ENCODE measurements around the gene XYLT1.

The XYLT1 gene

GRCh38 chr16:17130733-17131132 lies 340.0 kb downstream of the XYLT1 start:
- Histone ChIP-seq H3K79me1 (ENCODE audit: low read length) (no peaks in the 10 kb centered on the region), H2BK15ac (replicated peaks; ENCODE audit: low read depth) (no peak overlapping the region), H3K56ac (ENCODE audit: low read length) (no peak overlapping the region), H3K9ac (ENCODE audit: low read length) (no peak overlapping the region), H3K18ac (ENCODE audit: low read length) (no peak overlapping the region), H3K4me1 (ENCODE audit: control insufficient read depth, low read depth, low read length) (no peaks in the 10 kb centered on the region), H3K27ac (ENCODE audit: low read depth, low read length) (no peak overlapping the region), H3K4ac (ENCODE audit: low read depth, low read length) (no peak overlapping the region), H2AK5ac (ENCODE audit: low read length) (no peak overlapping the region), H3K23ac (ENCODE audit: low read length) (no peak overlapping the region), H2BK120ac (ENCODE audit: low read depth, low read length) (no peak overlapping the region), H4K8ac (ENCODE audit: low read depth, low read length) (no peak overlapping the region), H3K36me3 (ENCODE audit: control insufficient read depth, insufficient read depth, low read length) (peaks cover 2% of the 10 kb centered on the region), H2BK5ac (ENCODE audit: low read length) (no peak overlapping the region), H3K4me3 (ENCODE audit: low read length) (no peak overlapping the region), H3K79me2 (ENCODE audit: control insufficient read depth, insufficient read depth, low read length) (no peaks in the 10 kb centered on the region), H3K27me3 (ENCODE audit: insufficient read depth, low read length, poor library complexity) (no peaks in the 10 kb centered on the region), H4K5ac (ENCODE audit: low read length) (no peak overlapping the region), H3K4me2 (ENCODE audit: low read length) (no peak overlapping the region)
- no CpG with 5 or more reads among the region's 6 CpGs for WGBS (ENCODE audit: extremely low coverage, insufficient coverage, low lambda C conversion rate)
- DNase-seq: no peak

GRCh38 chr16:17129971-17130370 lies 340.8 kb downstream of the XYLT1 start:
- no peak overlapping the region for H2BK120ac ChIP-seq (ENCODE audit: low read depth, low read length)
- no peak overlapping the region for H3K18ac ChIP-seq (ENCODE audit: low read length)
- H4K5ac ChIP-seq (ENCODE audit: low read length): no peak overlapping the region
- H3K4me3 ChIP-seq (ENCODE audit: low read length): no peak overlapping the region
- no peak overlapping the region for H3K4me2 ChIP-seq (ENCODE audit: low read length)
- H3K56ac ChIP-seq (ENCODE audit: low read length): no peak overlapping the region
- H3K79me2 ChIP-seq (ENCODE audit: control insufficient read depth, insufficient read depth, low read length): no peaks in the 10 kb centered on the region
- no peak overlapping the region for H3K9ac ChIP-seq (ENCODE audit: low read length)
- H4K8ac ChIP-seq (ENCODE audit: low read depth, low read length): no peak overlapping the region
- no peak overlapping the region for H2BK15ac ChIP-seq (replicated peaks; ENCODE audit: low read depth)
- H2AK5ac ChIP-seq (ENCODE audit: low read length): no peak overlapping the region
- H3K4me1 ChIP-seq (ENCODE audit: control insufficient read depth, low read depth, low read length): no peaks in the 10 kb centered on the region
- peaks cover 2% of the 10 kb centered on the region for H3K36me3 ChIP-seq (ENCODE audit: control insufficient read depth, insufficient read depth, low read length)
- H3K4ac ChIP-seq (ENCODE audit: low read depth, low read length): no peak overlapping the region
- H3K27me3 ChIP-seq (ENCODE audit: insufficient read depth, low read length, poor library complexity): no peaks in the 10 kb centered on the region
- H3K79me1 ChIP-seq (ENCODE audit: low read length): no peaks in the 10 kb centered on the region
- WGBS (ENCODE audit: extremely low coverage, insufficient coverage, low lambda C conversion rate): no CpG with 5 or more reads among the region's 5 CpGs
- no peak overlapping the region for H3K27ac ChIP-seq (ENCODE audit: low read depth, low read length)
- H2BK5ac ChIP-seq (ENCODE audit: low read length): no peak overlapping the region
- no peak overlapping the region for H3K23ac ChIP-seq (ENCODE audit: low read length)
- no peak for DNase-seq

- no peaks in the 10 kb centered on the region for H3K79me2 ChIP-seq (ENCODE audit: control insufficient read depth, insufficient read depth, low read length)
- H2BK5ac ChIP-seq (ENCODE audit: low read length): no peak overlapping the region
- H3K4me2 ChIP-seq (ENCODE audit: low read length): no peak overlapping the region
- H3K4ac ChIP-seq (ENCODE audit: low read depth, low read length): no peak overlapping the region
- H3K4me1 ChIP-seq (ENCODE audit: control insufficient read depth, low read depth, low read length): no peaks in the 10 kb centered on the region
- H3K56ac ChIP-seq (ENCODE audit: low read length): no peak overlapping the region
- H3K18ac ChIP-seq (ENCODE audit: low read length): no peak overlapping the region
- no peak overlapping the region for H4K5ac ChIP-seq (ENCODE audit: low read length)
- no peak overlapping the region for H3K23ac ChIP-seq (ENCODE audit: low read length)
- H2BK15ac ChIP-seq (replicated peaks; ENCODE audit: low read depth): no peak overlapping the region
- no peaks in the 10 kb centered on the region for H3K27me3 ChIP-seq (ENCODE audit: insufficient read depth, low read length, poor library complexity)
- no peaks in the 10 kb centered on the region for H3K36me3 ChIP-seq (ENCODE audit: control insufficient read depth, insufficient read depth, low read length)
- H3K27ac ChIP-seq (ENCODE audit: low read depth, low read length): no peak overlapping the region
- WGBS (ENCODE audit: extremely low coverage, insufficient coverage, low lambda C conversion rate): no CpG with 5 or more reads among the region's 6 CpGs
- no peak overlapping the region for H2AK5ac ChIP-seq (ENCODE audit: low read length)
- DNase-seq: no peak
- no peak overlapping the region for H2BK120ac ChIP-seq (ENCODE audit: low read depth, low read length)
- H3K79me1 ChIP-seq (ENCODE audit: low read length): no peaks in the 10 kb centered on the region
- no peak overlapping the region for H3K9ac ChIP-seq (ENCODE audit: low read length)
- no peak overlapping the region for H4K8ac ChIP-seq (ENCODE audit: low read depth, low read length)
- no peak overlapping the region for H3K4me3 ChIP-seq (ENCODE audit: low read length)
Observed at GRCh38 chr16:17128791-17129190, 342.0 kb downstream of the XYLT1 start.

- Histone ChIP-seq H3K4me3 (ENCODE audit: low read length) (no peak overlapping the region), H2BK5ac (ENCODE audit: low read length) (no peak overlapping the region), H2BK15ac (replicated peaks; ENCODE audit: low read depth) (no peak overlapping the region), H3K18ac (ENCODE audit: low read length) (no peak overlapping the region), H2AK5ac (ENCODE audit: low read length) (no peak overlapping the region), H3K36me3 (ENCODE audit: control insufficient read depth, insufficient read depth, low read length) (no peaks in the 10 kb centered on the region), H3K9ac (ENCODE audit: low read length) (no peak overlapping the region), H3K4me2 (ENCODE audit: low read length) (no peak overlapping the region), H3K56ac (ENCODE audit: low read length) (no peak overlapping the region), H3K23ac (ENCODE audit: low read length) (no peak overlapping the region), H3K4ac (ENCODE audit: low read depth, low read length) (no peak overlapping the region), H3K27ac (ENCODE audit: low read depth, low read length) (no peak overlapping the region), H4K8ac (ENCODE audit: low read depth, low read length) (no peak overlapping the region), H2BK120ac (ENCODE audit: low read depth, low read length) (no peak overlapping the region), H3K4me1 (ENCODE audit: control insufficient read depth, low read depth, low read length) (no peaks in the 10 kb centered on the region), H4K5ac (ENCODE audit: low read length) (no peak overlapping the region), H3K27me3 (ENCODE audit: insufficient read depth, low read length, poor library complexity) (no peaks in the 10 kb centered on the region), H3K79me1 (ENCODE audit: low read length) (no peaks in the 10 kb centered on the region), H3K79me2 (ENCODE audit: control insufficient read depth, insufficient read depth, low read length) (no peaks in the 10 kb centered on the region)
- WGBS (ENCODE audit: extremely low coverage, insufficient coverage, low lambda C conversion rate): no CpG with 5 or more reads among the region's 3 CpGs
- no peak for DNase-seq
Observed at GRCh38 chr16:17126156-17126555, 344.6 kb downstream of the XYLT1 start.

GRCh38 chr16:17125671-17126070 lies 345.1 kb downstream of the XYLT1 start:
- no peak overlapping the region for H2AK5ac ChIP-seq (ENCODE audit: low read length)
- no peaks in the 10 kb centered on the region for H3K79me1 ChIP-seq (ENCODE audit: low read length)
- H2BK120ac ChIP-seq (ENCODE audit: low read depth, low read length): no peak overlapping the region
- no peak overlapping the region for H3K4me2 ChIP-seq (ENCODE audit: low read length)
- H3K4ac ChIP-seq (ENCODE audit: low read depth, low read length): no peak overlapping the region
- H4K5ac ChIP-seq (ENCODE audit: low read length): no peak overlapping the region
- no peak overlapping the region for H2BK15ac ChIP-seq (replicated peaks; ENCODE audit: low read depth)
- H3K9ac ChIP-seq (ENCODE audit: low read length): no peak overlapping the region
- no peak overlapping the region for H2BK5ac ChIP-seq (ENCODE audit: low read length)
- no peaks in the 10 kb centered on the region for H3K4me1 ChIP-seq (ENCODE audit: control insufficient read depth, low read depth, low read length)
- H3K27ac ChIP-seq (ENCODE audit: low read depth, low read length): no peak overlapping the region
- no peaks in the 10 kb centered on the region for H3K79me2 ChIP-seq (ENCODE audit: control insufficient read depth, insufficient read depth, low read length)
- no peak overlapping the region for H3K23ac ChIP-seq (ENCODE audit: low read length)
- H3K36me3 ChIP-seq (ENCODE audit: control insufficient read depth, insufficient read depth, low read length): no peaks in the 10 kb centered on the region
- H3K56ac ChIP-seq (ENCODE audit: low read length): no peak overlapping the region
- no peaks in the 10 kb centered on the region for H3K27me3 ChIP-seq (ENCODE audit: insufficient read depth, low read length, poor library complexity)
- no peak overlapping the region for H3K4me3 ChIP-seq (ENCODE audit: low read length)
- no peak overlapping the region for H3K18ac ChIP-seq (ENCODE audit: low read length)
- H4K8ac ChIP-seq (ENCODE audit: low read depth, low read length): no peak overlapping the region
- peak; percentile 38 for DNase-seq

GRCh38 chr16:17117906-17118577 lies 352.7 kb downstream of the XYLT1 start:
- no CpG with 5 or more reads among the region's 5 CpGs for WGBS (ENCODE audit: extremely low coverage, insufficient coverage, low lambda C conversion rate)
- Histone ChIP-seq H2BK5ac (ENCODE audit: low read length) (no peak overlapping the region), H3K4me3 (ENCODE audit: low read length) (no peak overlapping the region), H3K4me2 (ENCODE audit: low read length) (no peak overlapping the region), H3K23ac (ENCODE audit: low read length) (no peak overlapping the region), H3K9ac (ENCODE audit: low read length) (no peak overlapping the region), H3K27ac (ENCODE audit: low read depth, low read length) (no peak overlapping the region), H3K79me1 (ENCODE audit: low read length) (no peaks in the 10 kb centered on the region), H4K5ac (ENCODE audit: low read length) (no peak overlapping the region), H2BK15ac (replicated peaks; ENCODE audit: low read depth) (no peak overlapping the region), H2AK5ac (ENCODE audit: low read length) (no peak overlapping the region), H3K56ac (ENCODE audit: low read length) (no peak overlapping the region), H4K8ac (ENCODE audit: low read depth, low read length) (no peak overlapping the region), H3K79me2 (ENCODE audit: control insufficient read depth, insufficient read depth, low read length) (no peaks in the 10 kb centered on the region), H3K4ac (ENCODE audit: low read depth, low read length) (no peak overlapping the region), H3K18ac (ENCODE audit: low read length) (no peak overlapping the region), H3K27me3 (ENCODE audit: insufficient read depth, low read length, poor library complexity) (no peaks in the 10 kb centered on the region), H3K36me3 (ENCODE audit: control insufficient read depth, insufficient read depth, low read length) (no peaks in the 10 kb centered on the region), H2BK120ac (ENCODE audit: low read depth, low read length) (no peak overlapping the region), H3K4me1 (ENCODE audit: control insufficient read depth, low read depth, low read length) (no peaks in the 10 kb centered on the region)
- DNase-seq: no peak
